ENCODE data around the gene RTP1. TPM values are rescaled to one million over a fixed set of nuclear protein-coding genes. Genes with fewer than 3 reads are reported as not detected.

The RTP1 gene
- total and polyA plus RNA-seq, 2 of the 4 experiments (the other 2 are of a cell fraction): not detected

- DNase-seq (no peak), ATAC-seq (ENCODE audit: low read depth) (no peak)
- 100% methylated on average over 1 of the region's 2 CpGs; no CpG with 5 or more reads in 1 of the 2 experiments for whole genome bisulfite sequencing, 2 experiments (ENCODE audit: extremely low coverage in 2 of 2, insufficient read length in 1 of 2)
- Histone ChIP-seq H3K4me2 (ENCODE audit: low read depth, low read length) (no peak overlapping the region), H3K9ac (ENCODE audit: low read depth, low read length) (no peak overlapping the region), H3K4me1 (ENCODE audit: control insufficient read depth, insufficient read depth, low read length) (peaks cover 2% of the 10 kb centered on the region; the same call in 1 of the 2 replicates), H2BK120ac (ENCODE audit: low read depth, low read length) (peak overlapping the region; percentile 40; the same call in 1 of the 2 replicates), H3K36me3 (ENCODE audit: control insufficient read depth, insufficient read depth, low read length) (no peaks in the 10 kb centered on the region), H4K5ac (ENCODE audit: low read depth, low read length) (no peak overlapping the region), H3K79me1 (ENCODE audit: low read depth in 1 of 2, low read length in 2 of 2) (no peaks in the 10 kb centered on the region), H3K27me3 (ENCODE audit: control insufficient read depth, insufficient read depth, low read length) (no peaks in the 10 kb centered on the region), H2BK20ac (ENCODE audit: low read depth, low read length) (no peak overlapping the region), H3K56ac (ENCODE audit: extremely low read depth, insufficient read depth, low read length) (no peak overlapping the region), H4K20me1 (ENCODE audit: insufficient read depth, low read length) (no peaks in the 10 kb centered on the region), H3K4me3 (ENCODE audit: insufficient read depth, low read depth, low read length) (no peak overlapping the region), H2AK5ac (ENCODE audit: low read depth, low read length) (no peak overlapping the region; the same call in 1 of the 2 replicates), H2BK5ac (ENCODE audit: low read depth, low read length, poor library complexity, severe bottlenecking) (no peak overlapping the region), H2AFZ (replicated peaks; ENCODE audit: low read length, poor library complexity) (no peak overlapping the region), H3K18ac (ENCODE audit: low read depth, low read length) (no peak overlapping the region; the same call in 1 of the 2 replicates), H2AK9ac (replicated peaks; ENCODE audit: low read depth, low read length, poor library complexity) (no peak overlapping the region), H3K9me3 (ENCODE audit: control insufficient read depth, insufficient read depth, low read length) (no peaks in the 10 kb centered on the region), H3K14ac (replicated peaks; ENCODE audit: low read depth, low read length) (no peak overlapping the region), H4K91ac (ENCODE audit: insufficient read depth, low read depth, low read length) (no peak overlapping the region), H3K4ac (ENCODE audit: low read depth, low read length) (no peak overlapping the region), H4K8ac (ENCODE audit: low read depth in 2 of 2, low read length in 2 of 2) (no peak overlapping the region), H3K9me1 (ENCODE audit: insufficient read depth, low read length) (no peaks in the 10 kb centered on the region; the same call in 1 of the 2 replicates), H2BK15ac (ENCODE audit: low read depth, low read length) (0 out of 3 replicates have a peak overlapping the region, but pooled peaks have one; percentile 23), H3K27ac (ENCODE audit: insufficient read depth, low read length) (no peak overlapping the region), H3K23ac (ENCODE audit: low read depth, low read length) (no peak overlapping the region)
- CTCF ChIA-PET: no interaction called here
- in situ Hi-C loops (cut with MboI; ENCODE audit: low sequenced_read_pairs) (no loop called here), dilution Hi-C loops (cut with HindIII; ENCODE audit: low sequenced_read_pairs, unreplicated experiment) (no loop called here), intact Hi-C loops (cut with micrococcal nuclease) (no loop called here)
- POLR2A ChIA-PET (ENCODE audit: unreplicated experiment): interaction anchor here (0.6 kb wide), 1 partner anchor 40 kb away, joined by 5 read pairs; no protein-coding TSS in a partner anchor
- TF ChIP-seq MAZ (IDR thresholded peaks at IDR 0.05; ENCODE audit: borderline replicate concordance, low read depth, low read length) (no peak), CEBPB (IDR thresholded peaks at IDR 0.05; ENCODE audit: low read depth, low read length) (no peak), SMC3 (IDR thresholded peaks at IDR 0.05; ENCODE audit: low read depth, low read length) (no peak), MXI1 (IDR thresholded peaks at IDR 0.05; ENCODE audit: borderline replicate concordance, low read depth, low read length) (no peak), FOS (IDR thresholded peaks at IDR 0.05; ENCODE audit: low read depth, low read length) (no peak), MAFK (IDR thresholded peaks at IDR 0.05; ENCODE audit: low read depth, low read length) (no peak), RCOR1 (IDR thresholded peaks at IDR 0.05; ENCODE audit: insufficient replicate concordance, low read length) (no peak), ELK1 (IDR thresholded peaks at IDR 0.05; ENCODE audit: borderline replicate concordance, low read depth, low read length) (no peak), POLR2A (IDR thresholded peaks at IDR 0.05; ENCODE audit: low read depth, low read length) (no peak), CTCF (conservative IDR thresholded peaks at IDR 0.05; ENCODE audit: low read depth, low read length) (no peak), USF2 (IDR thresholded peaks at IDR 0.05; ENCODE audit: low read depth, low read length) (no peak), RFX5 (IDR thresholded peaks at IDR 0.05; ENCODE audit: low read depth, low read length) (no peak), CHD1 (IDR thresholded peaks at IDR 0.05; ENCODE audit: low read depth, low read length) (no peak), RAD21 (IDR thresholded peaks at IDR 0.05; ENCODE audit: low read length) (no peak), NFE2L2 (IDR thresholded peaks at IDR 0.05; ENCODE audit: low read depth, low read length) (no peak), BHLHE40 (IDR thresholded peaks at IDR 0.05; ENCODE audit: low read depth, low read length) (no peak)
- no TSS peak for BruUV-seq (replicated peaks)
Observed at GRCh38 chr3:187172929-187173328, 24.4 kb upstream of the RTP1 start.

All from IMR-90 (cell line).